GM12892 (cell line): ENCODE measurements around the gene CLASP1.

Source experiments
- POLR2A ChIP-seq: IDR thresholded peaks from 2 replicates; pipeline ENCODE4 v1.6.1; 2011; ENCODE audit warnings: low read depth, low read length, control low read depth
- POLR2AphosphoS5 ChIP-seq: IDR thresholded peaks from 2 replicates; pipeline ENCODE4 v1.6.1; 2011; ENCODE audit warnings: low read depth, low read length, control low read depth
- TAF1 ChIP-seq: IDR thresholded peaks from 2 replicates; pipeline ENCODE4 v1.6.1; 2011; ENCODE audit warnings: low read depth, mild to moderate bottlenecking, control low read depth, low read length, borderline replicate concordance

DNA sequence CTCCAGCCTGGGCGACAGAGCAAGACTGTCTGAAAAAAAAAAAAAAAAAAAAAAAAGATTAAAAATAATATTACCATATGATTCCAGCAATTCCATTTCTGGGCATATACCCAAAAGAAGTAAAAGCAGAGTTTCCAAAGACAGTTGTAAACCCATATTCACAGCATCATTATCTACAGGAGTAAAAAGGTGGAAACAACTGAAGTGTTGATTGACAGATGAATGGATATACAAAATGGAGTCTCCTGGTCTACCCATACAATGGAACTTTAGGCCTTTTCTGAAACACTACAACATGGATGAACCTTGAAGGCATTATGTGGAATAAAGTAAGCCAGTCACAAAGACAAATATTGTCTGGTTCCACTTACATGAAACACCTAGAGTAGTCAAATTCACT lies 112.9 kb downstream of the CLASP1 start:
- TF ChIP-seq POLR2A (no peak), TAF1 (no peak), POLR2AphosphoS5 (no peak)
